Measurements from ENCODE around the gene NLE1. TPM values are rescaled to one million over a fixed set of nuclear protein-coding genes. Genes with fewer than 3 reads are reported as not detected.
"Not testable (repeated sequence)": the region's sequence is repeated elsewhere in the genome, so short reads cannot be mapped to it uniquely, and the experiment has no call there.

NLE1 gene
- polyA plus RNA-seq, 1 of the 3 experiments (the other 2 are of a cell fraction) = 22.1 TPM

- Histone ChIP-seq H3K4me1 (ENCODE audit: control insufficient read depth in 1 of 2, insufficient read depth in 2 of 2, low read depth in 1 of 2, low read length in 1 of 2) (peaks cover 0 to 16% of the 10 kb centered on the region in 2 experiments; a peak in 1 of 4 replicates), H3F3A (replicated peaks; ENCODE audit: insufficient read depth) (peaks cover 3% of the 10 kb centered on the region), H3K79me2 (ENCODE audit: insufficient read depth) (peaks cover 55% of the 10 kb centered on the region), H3K9me2 (no peaks in the 10 kb centered on the region), H3K4me3 (ENCODE audit: low read depth in 2 of 2, low read length in 1 of 2) (no peak overlapping the region), H3K4me2 (no peak overlapping the region), H3K27ac (ENCODE audit: low read depth in 2 of 2, low read length in 1 of 2) (no peak overlapping the region; a peak in 1 of 4 replicates), H2AFZ (ENCODE audit: low read depth) (no peak overlapping the region), H3K36me3 (replicated peaks in 1 of 2; ENCODE audit: control insufficient read depth in 1 of 2, insufficient read depth in 2 of 2, low read length in 1 of 2) (no peaks in the 10 kb centered on the region), H3K27me3 (ENCODE audit: insufficient read depth) (no peaks in the 10 kb centered on the region), H3K9me3 (no peaks in the 10 kb centered on the region), H4K20me1 (ENCODE audit: insufficient read depth) (no peaks in the 10 kb centered on the region), H3K9ac (no peak overlapping the region)
- WGBS (ENCODE audit: low lambda C conversion rate) = 87% methylated on average over 12 of the region's 12 CpGs
- ChIA-PET POLR2A (no interaction called here), CTCF (interaction anchor here (1.1 kb wide), 1 partner anchor 574 kb away, joined by 3 read pairs; no protein-coding TSS in a partner anchor)
- TF ChIP-seq MEF2A (IDR thresholded peaks at IDR 0.05; ENCODE audit: borderline replicate concordance, low read depth) (no peak), GABPA (IDR thresholded peaks at IDR 0.05; ENCODE audit: low read depth) (no peak), ELF1 (IDR thresholded peaks at IDR 0.05) (no peak), YY1 (IDR thresholded peaks at IDR 0.05; ENCODE audit: low read depth) (no peak), FOXM1 (IDR thresholded peaks at IDR 0.05; ENCODE audit: low read depth) (no peak), TEAD4 (IDR thresholded peaks at IDR 0.05; ENCODE audit: borderline replicate concordance, insufficient read depth) (no peak), FOSL2 (IDR thresholded peaks at IDR 0.05; ENCODE audit: borderline replicate concordance, low read depth) (no peak), TAF1 (IDR thresholded peaks at IDR 0.05; ENCODE audit: borderline replicate concordance, low read depth, low read length) (no peak), SIN3A (IDR thresholded peaks at IDR 0.05; ENCODE audit: borderline replicate concordance, low read depth, low read length) (no peak), EP300 (IDR thresholded peaks at IDR 0.05; ENCODE audit: borderline replicate concordance in 1 of 2, low read depth in 1 of 2, low read length in 1 of 2) (no peak), USF2 (IDR thresholded peaks at IDR 0.05; ENCODE audit: borderline replicate concordance, low read depth, low read length) (no peak), USF1 (IDR thresholded peaks at IDR 0.05; ENCODE audit: borderline replicate concordance, low read depth) (no peak), RAD21 (IDR thresholded peaks at IDR 0.05; ENCODE audit: low read length) (no peak), FOXJ3 (CRISPR knock-in tag; IDR thresholded peaks at IDR 0.05) (no peak), SMC3 (IDR thresholded peaks at IDR 0.05; ENCODE audit: low read depth, low read length) (no peak)
- TF ChIP-seq, protein P1, sequence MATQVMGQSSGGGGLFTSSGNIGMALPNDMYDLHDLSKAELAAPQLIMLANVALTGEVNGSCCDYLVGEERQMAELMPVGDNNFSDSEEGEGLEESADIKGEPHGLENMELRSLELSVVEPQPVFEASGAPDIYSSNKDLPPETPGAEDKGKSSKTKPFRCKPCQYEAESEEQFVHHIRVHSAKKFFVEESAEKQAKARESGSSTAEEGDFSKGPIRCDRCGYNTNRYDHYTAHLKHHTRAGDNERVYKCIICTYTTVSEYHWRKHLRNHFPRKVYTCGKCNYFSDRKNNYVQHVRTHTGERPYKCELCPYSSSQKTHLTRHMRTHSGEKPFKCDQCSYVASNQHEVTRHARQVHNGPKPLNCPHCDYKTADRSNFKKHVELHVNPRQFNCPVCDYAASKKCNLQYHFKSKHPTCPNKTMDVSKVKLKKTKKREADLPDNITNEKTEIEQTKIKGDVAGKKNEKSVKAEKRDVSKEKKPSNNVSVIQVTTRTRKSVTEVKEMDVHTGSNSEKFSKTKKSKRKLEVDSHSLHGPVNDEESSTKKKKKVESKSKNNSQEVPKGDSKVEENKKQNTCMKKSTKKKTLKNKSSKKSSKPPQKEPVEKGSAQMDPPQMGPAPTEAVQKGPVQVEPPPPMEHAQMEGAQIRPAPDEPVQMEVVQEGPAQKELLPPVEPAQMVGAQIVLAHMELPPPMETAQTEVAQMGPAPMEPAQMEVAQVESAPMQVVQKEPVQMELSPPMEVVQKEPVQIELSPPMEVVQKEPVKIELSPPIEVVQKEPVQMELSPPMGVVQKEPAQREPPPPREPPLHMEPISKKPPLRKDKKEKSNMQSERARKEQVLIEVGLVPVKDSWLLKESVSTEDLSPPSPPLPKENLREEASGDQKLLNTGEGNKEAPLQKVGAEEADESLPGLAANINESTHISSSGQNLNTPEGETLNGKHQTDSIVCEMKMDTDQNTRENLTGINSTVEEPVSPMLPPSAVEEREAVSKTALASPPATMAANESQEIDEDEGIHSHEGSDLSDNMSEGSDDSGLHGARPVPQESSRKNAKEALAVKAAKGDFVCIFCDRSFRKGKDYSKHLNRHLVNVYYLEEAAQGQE (IDR thresholded peaks at IDR 0.05; ENCODE audit: low read depth, low read length) = no peak
- TF ChIP-seq, protein P2, sequence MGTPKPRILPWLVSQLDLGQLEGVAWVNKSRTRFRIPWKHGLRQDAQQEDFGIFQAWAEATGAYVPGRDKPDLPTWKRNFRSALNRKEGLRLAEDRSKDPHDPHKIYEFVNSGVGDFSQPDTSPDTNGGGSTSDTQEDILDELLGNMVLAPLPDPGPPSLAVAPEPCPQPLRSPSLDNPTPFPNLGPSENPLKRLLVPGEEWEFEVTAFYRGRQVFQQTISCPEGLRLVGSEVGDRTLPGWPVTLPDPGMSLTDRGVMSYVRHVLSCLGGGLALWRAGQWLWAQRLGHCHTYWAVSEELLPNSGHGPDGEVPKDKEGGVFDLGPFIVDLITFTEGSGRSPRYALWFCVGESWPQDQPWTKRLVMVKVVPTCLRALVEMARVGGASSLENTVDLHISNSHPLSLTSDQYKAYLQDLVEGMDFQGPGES (IDR thresholded peaks at IDR 0.05; ENCODE audit: low read depth, low read length) = no peak
- no peak for DNase-seq
Measured at GRCh38 chr17:35116845-35117244, 25.3 kb downstream of the NLE1 start.

DNA sequence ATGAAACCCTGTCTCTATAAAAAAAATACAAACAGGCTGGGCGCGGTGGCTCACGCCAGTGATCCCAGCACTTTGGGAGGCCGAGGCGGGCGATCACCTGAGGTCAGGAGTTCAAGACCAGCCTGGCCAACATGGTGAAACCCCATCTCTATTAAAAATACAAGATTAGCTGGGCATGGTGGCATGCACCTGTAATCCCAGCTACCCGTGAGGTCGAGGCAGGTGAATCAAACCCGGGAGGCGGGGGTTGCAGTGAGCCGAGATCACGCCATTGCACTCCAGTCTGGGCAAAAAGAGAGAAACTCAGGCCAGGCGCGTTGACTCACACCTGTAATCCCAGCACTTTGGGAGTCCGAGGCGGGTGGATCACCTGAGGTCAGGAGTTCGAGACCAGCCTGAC lies 31.3 kb downstream of the NLE1 start:
- CTCF ChIA-PET = interaction anchor here (1.0 to 1.4 kb wide), 4 partner anchors 8 to 567 kb away, joined by 3 to 4 read pairs (median 3); partner anchors contain the start of gene RAD51D
- POLR2A ChIA-PET; H3K4me3 ChIP-seq (ENCODE audit: low read depth in 2 of 2, low read length in 1 of 2); H3K27ac ChIP-seq (ENCODE audit: low read depth in 2 of 2, low read length in 1 of 2); H3K4me1 ChIP-seq (ENCODE audit: control insufficient read depth in 1 of 2, insufficient read depth in 2 of 2, low read depth in 1 of 2, low read length in 1 of 2); H3K9me2 ChIP-seq; H3K9ac ChIP-seq; H4K20me1 ChIP-seq (ENCODE audit: insufficient read depth); H3K9me3 ChIP-seq; DNase-seq; H3K36me3 ChIP-seq (replicated peaks in 1 of 2; ENCODE audit: control insufficient read depth in 1 of 2, insufficient read depth in 2 of 2, low read length in 1 of 2); H2AFZ ChIP-seq (ENCODE audit: low read depth); H3K27me3 ChIP-seq (ENCODE audit: insufficient read depth); H3K4me2 ChIP-seq; H3F3A ChIP-seq (replicated peaks; ENCODE audit: insufficient read depth): not testable (repeated sequence)
- 97% methylated on average over 17 of the region's 17 CpGs for WGBS (ENCODE audit: low lambda C conversion rate)
- peaks cover 68% of the 10 kb centered on the region for H3K79me2 ChIP-seq (ENCODE audit: insufficient read depth)

All from SK-N-SH (cell line).